ENCODE measurements around the gene PTCH2.

DNA sequence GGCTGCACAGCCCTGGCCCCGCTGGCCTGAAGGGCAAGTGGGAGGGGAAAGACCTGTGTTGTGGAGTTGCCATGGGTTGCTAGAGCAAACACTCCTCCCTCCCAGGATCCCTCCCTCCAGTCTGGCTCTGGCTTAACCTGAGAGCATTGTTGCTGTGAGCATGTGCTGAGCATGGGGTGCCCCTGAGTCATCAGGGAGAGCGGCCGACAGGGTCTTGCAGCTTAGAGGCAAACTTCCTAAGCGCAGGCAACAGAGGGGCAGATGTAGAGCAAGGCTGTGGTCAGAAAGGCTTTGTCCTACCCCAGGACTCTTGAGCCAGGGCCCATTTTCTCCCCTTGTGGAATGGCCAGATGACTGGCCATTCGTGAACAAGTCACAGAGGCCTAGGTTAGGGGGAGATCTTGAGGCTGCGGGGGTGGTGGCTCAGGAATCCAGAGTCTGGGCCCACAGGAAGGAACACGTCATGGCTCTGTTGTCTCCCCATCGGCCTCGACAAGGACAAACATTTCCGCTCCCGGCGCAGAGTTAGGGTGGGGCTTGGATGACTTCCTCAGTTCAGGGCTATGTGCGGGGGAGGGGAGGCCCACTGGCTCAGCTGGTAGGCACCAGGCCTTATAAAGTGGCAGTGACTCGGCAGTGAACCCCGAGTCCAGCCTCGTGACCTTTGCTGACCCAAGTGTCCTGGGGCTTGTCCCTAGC, 35.5 kb downstream of the PTCH2 start:
- TF ChIP-seq, protein P1, sequence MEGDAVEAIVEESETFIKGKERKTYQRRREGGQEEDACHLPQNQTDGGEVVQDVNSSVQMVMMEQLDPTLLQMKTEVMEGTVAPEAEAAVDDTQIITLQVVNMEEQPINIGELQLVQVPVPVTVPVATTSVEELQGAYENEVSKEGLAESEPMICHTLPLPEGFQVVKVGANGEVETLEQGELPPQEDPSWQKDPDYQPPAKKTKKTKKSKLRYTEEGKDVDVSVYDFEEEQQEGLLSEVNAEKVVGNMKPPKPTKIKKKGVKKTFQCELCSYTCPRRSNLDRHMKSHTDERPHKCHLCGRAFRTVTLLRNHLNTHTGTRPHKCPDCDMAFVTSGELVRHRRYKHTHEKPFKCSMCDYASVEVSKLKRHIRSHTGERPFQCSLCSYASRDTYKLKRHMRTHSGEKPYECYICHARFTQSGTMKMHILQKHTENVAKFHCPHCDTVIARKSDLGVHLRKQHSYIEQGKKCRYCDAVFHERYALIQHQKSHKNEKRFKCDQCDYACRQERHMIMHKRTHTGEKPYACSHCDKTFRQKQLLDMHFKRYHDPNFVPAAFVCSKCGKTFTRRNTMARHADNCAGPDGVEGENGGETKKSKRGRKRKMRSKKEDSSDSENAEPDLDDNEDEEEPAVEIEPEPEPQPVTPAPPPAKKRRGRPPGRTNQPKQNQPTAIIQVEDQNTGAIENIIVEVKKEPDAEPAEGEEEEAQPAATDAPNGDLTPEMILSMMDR (IDR thresholded peaks at IDR 0.05) = no peak
- TF ChIP-seq POLR2AphosphoS5 (IDR thresholded peaks at IDR 0.05; ENCODE audit: low read depth, low read length) = peak; percentile 50; the same call in 1 of the 2 replicates

All from Panc1 (cell line).